HCEC 1CT (cell line): ENCODE measurements around the gene TRIM29.

Experiments
- DNase-seq: peaks from one replicate; pipeline ENCODE4 v3.0.0-alpha.2; 2017

TRIM29 gene

DNA sequence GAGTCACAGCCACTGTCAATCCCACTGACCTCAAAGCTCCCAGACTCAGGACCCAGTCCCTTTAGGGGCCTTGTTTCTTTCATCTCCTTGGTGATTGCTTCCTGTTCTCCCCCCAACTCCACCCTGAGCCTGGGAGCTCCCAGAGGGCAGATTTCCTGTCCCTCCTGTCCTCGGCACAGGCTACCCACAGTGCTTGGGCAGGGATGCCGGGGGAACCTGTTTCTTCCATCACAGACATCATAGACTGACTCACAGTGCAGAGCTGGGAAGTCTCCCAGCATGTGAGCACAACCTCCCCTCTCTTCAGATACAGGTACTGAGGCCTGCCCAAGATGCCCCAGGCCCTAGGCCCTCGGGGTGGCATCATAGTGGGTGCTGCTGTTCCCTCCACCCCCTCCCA lies 16.6 kb downstream of the TRIM29 start:
- no peak for DNase-seq

DNA sequence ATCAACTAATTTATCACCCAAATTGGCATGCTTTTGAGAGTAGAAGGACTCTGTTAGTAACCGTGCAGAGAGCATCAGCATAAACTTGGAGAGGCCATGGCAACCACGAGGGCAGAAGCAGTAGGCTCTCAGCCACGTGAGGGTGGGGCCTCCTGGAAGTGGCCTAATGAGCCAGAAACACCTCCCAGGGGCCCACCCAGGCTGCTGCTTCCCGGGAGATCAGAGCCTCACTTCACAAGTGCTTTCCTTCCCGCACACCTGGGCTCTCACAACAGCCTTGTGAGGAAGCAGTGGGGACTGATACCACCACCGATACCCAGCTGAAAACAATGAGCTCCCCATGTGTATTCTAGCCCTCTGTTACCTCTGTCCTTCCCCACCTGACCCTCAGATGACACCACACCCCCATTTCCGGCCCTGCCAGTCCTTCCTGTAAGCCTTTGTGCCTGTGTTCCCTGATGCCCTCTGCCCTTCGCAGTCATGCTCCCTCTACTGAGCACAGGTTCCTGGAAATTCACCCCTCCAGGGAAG lies 17.0 kb downstream of the TRIM29 start:
- no peak for DNase-seq

- DNase-seq: no peak
Observed at GRCh38 chr11:120119121-120119520, 18.8 kb downstream of the TRIM29 start.

DNA sequence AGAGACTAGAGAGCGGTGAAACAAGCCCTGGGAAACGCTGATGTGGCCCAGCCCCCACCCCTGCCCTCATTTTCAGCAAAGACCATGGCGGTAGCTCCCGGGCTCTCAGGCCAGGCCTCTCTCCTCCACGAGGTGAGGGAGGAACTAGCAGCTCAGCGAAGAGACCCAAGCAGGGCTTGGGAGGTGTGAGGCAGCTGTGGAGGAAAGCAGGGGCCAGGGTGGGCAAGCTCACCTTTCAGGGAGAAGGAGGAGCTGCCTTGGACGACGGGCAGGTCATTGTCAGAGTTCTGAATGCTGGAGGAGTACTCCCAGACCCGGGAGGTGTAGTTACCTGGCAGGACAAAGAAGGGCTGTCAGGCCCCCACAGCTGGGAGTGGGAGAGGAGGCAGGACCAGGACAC lies 19.9 kb downstream of the TRIM29 start:
- DNase-seq: no peak

- no peak for DNase-seq
Observed at GRCh38 chr11:120116966-120117365, 20.9 kb downstream of the TRIM29 start.

- DNase-seq: no peak
Observed at GRCh38 chr11:120115272-120116000, 22.5 kb downstream of the TRIM29 start.

DNA sequence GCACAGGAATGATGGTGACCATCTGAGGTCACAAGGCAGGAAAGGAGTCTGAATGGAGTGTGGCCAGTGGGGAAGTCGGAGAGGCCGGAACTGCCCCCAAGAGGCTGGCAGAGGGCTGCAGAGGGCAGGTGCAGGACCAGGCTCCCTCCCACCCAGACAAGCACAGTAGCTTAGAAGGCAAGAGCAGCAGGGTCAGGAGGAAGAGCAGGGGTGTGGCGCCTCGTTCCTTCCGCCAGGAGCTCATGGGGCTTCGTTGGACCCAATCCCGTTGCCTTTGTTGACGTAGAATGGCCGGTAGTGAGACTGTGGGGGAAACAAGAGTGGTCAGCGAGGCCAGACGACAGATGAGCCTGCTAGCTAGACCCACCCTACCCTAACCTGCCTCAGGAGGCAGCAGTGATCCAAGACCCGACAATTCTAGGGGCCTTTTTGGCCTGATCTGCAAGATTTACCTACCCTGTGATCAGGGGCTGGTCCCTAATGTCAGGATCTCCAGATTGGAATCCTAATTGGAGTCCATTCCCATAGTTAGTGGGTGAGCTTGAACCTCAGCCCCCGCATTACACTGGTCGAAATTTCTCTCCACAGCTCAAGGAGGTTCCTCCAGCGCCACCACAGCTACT lies 25.6 kb downstream of the TRIM29 start:
- DNase-seq: no peak

DNA sequence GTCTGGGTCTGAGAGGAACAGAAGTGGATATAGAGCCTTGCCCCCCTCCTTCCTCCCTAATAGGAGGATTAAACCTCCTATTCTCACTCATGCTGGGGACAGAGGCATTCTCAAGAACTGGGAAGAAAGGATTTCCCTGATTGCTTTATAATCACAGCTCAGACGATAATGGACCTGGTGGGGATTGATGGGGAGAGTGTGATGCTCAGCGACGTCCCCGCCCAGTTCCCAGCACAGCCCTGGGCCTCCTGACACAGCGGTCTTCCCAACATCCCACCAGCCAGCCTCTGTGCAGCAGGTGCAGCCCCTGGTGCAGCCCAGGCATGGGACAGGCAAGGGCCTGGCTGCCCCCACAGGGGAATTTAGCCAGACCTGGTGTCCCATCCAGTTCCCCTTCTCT lies 28.4 kb downstream of the TRIM29 start:
- DNase-seq: no peak

DNA sequence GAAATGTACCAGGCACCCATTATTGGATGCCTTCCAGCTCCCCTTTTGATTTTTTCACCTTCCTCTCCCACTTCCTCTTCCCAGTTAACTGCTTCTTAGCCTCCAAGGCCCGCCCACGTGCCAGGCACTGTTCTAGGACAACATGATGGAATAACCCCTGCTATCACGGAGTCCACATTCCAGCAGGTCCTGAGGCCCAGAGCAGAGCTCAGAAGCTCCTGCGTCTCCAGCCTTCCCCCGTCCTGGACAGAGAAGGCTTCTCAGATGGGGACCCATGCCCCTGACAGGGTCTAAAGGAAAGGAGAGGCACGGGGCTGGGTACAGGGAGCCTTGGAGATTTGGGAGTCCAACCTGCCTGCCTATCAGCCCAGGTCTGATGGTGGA lies 29.1 kb downstream of the TRIM29 start:
- no peak for DNase-seq

DNA sequence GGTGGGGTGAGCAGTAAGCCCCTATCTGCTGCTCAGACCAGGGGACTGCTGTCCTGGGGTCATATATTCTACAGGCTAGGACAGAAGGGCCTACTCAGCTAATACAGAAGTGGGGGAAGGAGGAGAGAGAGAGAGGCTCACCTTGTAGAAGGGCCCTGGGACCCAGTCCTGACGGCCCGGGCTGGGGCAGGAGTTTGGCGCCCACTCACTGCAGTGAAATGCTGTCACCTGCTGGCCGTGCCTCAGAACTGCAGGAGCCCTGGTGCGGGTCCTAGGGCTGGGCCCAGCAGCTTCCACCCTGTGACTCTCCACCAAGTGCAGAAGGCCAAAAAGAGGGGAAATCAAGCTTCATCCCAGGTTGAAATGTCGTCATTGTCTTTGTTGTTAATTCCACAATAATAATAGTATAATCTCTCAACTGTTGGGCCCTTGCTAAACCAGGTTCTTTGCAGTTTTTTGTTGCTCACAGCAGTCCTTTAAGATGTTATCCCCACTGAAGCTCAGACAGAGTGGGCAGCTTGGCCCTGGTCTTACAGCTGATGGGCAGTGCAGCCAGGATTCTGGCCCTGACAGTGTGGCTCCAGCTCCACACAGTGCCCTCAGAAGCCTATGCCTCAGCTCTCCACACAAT lies 29.6 kb downstream of the TRIM29 start:
- peak; percentile 34 for DNase-seq

- no peak for DNase-seq
Observed at GRCh38 chr11:120107692-120108091, 30.2 kb downstream of the TRIM29 start.

DNA sequence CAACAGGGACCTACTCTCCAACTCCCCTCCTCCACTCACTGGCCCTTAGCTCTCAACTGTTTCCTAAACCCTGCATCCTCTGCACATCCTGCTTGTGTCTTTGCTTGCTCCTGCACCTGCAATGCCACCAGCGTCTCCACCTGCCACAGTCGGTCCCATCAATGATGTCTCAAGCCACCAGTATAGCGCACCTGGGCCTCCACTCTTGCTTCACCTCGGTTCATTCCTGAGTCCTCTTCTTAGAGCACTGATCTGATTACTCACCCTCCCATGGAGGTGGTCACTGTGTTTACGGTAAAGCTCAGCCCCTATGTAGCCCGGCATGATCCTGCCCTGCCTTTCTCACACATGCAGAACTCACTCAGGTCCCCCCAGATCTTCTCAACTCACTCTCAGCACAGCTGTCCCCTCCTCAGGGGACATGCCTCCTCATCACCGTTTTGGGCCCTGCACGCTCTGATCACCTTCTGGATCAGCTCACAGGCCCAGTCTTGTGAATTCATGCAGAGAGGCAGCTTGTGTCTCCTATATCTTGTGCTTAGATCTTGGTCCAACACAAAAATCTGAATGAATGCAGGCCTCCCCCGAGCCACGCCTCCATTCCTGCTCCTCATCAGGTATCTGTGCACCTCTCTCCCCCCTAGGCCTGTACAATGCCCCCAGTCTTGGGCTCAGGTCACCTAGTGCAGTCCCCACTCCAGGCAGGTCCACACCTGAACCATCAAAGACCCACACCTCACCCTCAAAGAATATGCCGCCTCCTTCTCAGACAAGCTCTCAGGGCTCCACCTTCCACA lies 31.4 kb downstream of the TRIM29 start:
- no peak for DNase-seq

DNA sequence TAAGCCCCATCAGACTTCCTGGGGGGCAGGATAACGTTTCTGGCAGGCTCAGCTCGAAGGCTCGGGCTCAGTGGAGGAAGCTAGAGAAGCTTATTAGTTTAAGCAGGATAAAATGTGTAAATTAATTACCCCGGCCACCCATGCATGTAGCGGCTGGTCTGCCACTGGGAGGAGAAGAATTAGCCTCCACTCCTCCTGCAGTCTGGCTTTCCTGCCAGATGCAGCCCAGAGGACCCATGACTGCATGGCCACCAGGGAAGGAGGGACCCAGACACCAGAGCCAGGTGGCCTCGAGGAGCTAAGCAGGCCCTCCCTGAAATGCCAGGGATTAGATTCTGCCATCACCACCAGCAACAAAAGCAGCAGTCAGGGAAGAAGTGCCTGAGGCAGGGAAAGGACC lies 32.3 kb downstream of the TRIM29 start:
- no peak for DNase-seq

GRCh38 chr11:120104041-120104565 lies 33.8 kb downstream of the TRIM29 start:
- no peak for DNase-seq

- DNase-seq: no peak
Observed at GRCh38 chr11:120102864-120103122, 35.1 kb downstream of the TRIM29 start.

- DNase-seq: no peak
Observed at GRCh38 chr11:120102050-120102863, 35.7 kb downstream of the TRIM29 start.

- no peak for DNase-seq
Observed at GRCh38 chr11:120098503-120099020, 39.4 kb downstream of the TRIM29 start.

- no peak for DNase-seq
Observed at GRCh38 chr11:120097721-120098385, 40.1 kb downstream of the TRIM29 start.

- no peak for DNase-seq
Observed at GRCh38 chr11:120096369-120097191, 41.3 kb downstream of the TRIM29 start.

GRCh38 chr11:120095516-120095915 lies 42.4 kb downstream of the TRIM29 start:
- DNase-seq: no peak

DNA sequence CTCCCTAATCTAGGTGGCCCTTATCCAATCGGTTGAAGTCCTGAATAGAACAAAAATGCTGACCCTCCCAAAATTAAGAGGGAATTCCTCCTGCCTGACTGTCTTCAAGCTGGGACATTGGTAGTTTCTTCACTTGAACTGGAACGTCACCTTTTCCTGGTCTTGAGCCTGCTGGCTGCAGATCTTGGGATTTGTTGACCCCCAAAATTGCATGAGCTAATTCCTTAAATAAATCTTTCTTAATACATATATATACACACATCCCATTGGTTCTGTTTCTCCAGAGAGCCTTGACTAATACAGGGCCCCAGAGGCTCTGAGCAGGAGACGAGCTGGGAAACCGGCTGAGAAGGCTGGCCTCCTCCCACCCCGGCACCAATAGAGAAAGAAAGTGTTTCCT lies 46.2 kb downstream of the TRIM29 start:
- DNase-seq: no peak
